Stomach (tissue), 4 donors: ENCODE data around the gene CD46.
A peak's percentile ranks its signal among the peaks of the same experiment; 100 is the strongest.

Experiments used
- CTCF ChIP-seq, 7 experiments: fragments of 450-650 bp in 4 of 7; fragments of 200-600 bp in 3 of 7; sonication (generic) in 3 of 7; IDR thresholded peaks; one replicate each; pipeline ENCODE4 v1.5.1; 2016 to 2019; ENCODE audit warnings: antibody characterized with exemption in 7 of 7, control low read depth in 2 of 7, mild to moderate bottlenecking in 1 of 7
- EP300 ChIP-seq: sonication (generic); formaldehyde crosslinking; IDR thresholded peaks from one replicate; pipeline ENCODE4 v1.6.1; 2017; ENCODE audit warnings: antibody characterized with exemption
- POLR2A ChIP-seq, 4 donors: fragments of 450-650 bp; IDR thresholded peaks; one replicate each; pipeline ENCODE4 v1.6.1; 2016; ENCODE audit warnings: antibody characterized with exemption in 4 of 4, control low read depth in 2 of 4, mild to moderate bottlenecking in 1 of 4, moderate library complexity in 1 of 4
- POLR2AphosphoS5 ChIP-seq, 3 donors: sonication (generic); formaldehyde crosslinking; IDR thresholded peaks; one replicate each; pipeline ENCODE4 v1.6.1; 2016; ENCODE audit warnings: antibody characterized with exemption in 3 of 3

- TF ChIP-seq CTCF (IDR thresholded peaks at IDR 0.05) (no peak), EP300 (no peak), POLR2A (IDR thresholded peaks at IDR 0.05) (no peak), POLR2AphosphoS5 (IDR thresholded peaks at IDR 0.05) (peak in 1 of 3 donors; percentile 58)
These were observed 2.9 kb upstream of the CD46 start for GRCh38 chr1:207748737-207749528.
